ENCODE results near the gene PNCK.
"Not testable (repeated sequence)": the region's sequence is repeated elsewhere in the genome, so short reads cannot be mapped to it uniquely, and the experiment has no call there.

DNA sequence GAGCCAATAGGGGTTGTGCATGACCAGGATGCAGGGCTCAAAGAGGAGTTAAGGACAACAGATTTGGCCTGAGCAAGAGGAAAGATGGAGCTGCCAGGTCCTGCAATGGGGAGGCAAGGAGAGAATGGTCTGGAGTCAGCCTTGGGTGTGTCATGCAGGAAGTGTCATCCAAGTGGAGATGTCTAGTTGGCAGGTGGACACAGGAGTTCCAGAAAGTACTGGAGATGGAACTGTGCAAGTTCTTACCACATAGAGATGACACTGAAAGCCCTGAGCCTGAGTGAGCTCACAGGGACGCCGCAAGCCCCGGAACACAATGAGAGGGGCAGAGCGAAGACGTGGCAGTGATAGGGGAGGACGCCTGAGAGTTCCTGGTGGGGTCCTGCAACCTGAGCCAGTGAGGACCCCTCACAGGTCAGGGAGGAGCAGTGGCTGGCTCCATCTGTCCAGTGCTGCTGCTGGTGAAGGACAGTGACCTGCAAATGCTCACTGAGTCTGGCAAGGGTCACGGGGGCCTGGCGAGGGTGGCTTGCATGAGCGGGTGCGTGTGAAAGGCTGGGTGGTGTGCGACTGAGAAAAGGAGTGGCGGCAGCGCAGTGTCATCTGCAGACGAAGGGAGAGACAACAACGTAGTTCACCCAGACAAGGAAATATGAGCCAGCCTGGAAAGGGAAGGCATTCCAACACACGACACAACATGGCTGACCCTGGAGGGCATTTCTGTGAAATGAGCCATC is 23.5 kb upstream of the PNCK start:
- TF ChIP-seq, protein P1, sequence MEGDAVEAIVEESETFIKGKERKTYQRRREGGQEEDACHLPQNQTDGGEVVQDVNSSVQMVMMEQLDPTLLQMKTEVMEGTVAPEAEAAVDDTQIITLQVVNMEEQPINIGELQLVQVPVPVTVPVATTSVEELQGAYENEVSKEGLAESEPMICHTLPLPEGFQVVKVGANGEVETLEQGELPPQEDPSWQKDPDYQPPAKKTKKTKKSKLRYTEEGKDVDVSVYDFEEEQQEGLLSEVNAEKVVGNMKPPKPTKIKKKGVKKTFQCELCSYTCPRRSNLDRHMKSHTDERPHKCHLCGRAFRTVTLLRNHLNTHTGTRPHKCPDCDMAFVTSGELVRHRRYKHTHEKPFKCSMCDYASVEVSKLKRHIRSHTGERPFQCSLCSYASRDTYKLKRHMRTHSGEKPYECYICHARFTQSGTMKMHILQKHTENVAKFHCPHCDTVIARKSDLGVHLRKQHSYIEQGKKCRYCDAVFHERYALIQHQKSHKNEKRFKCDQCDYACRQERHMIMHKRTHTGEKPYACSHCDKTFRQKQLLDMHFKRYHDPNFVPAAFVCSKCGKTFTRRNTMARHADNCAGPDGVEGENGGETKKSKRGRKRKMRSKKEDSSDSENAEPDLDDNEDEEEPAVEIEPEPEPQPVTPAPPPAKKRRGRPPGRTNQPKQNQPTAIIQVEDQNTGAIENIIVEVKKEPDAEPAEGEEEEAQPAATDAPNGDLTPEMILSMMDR (IDR thresholded peaks at IDR 0.05): not testable (repeated sequence)
- not testable (repeated sequence) for TF ChIP-seq POLR2A (IDR thresholded peaks at IDR 0.05)

Measured in breast epithelium (tissue), 3 donors.